HCT116 (cell line): ENCODE measurements around the gene RNF31.

Source experiments
- CEBPB ChIP-seq: IDR thresholded peaks from 2 replicates; pipeline ENCODE4 v1.6.1; 2012; ENCODE audit warnings: low read depth
- CTCF ChIP-seq, 3 experiments: fragments of 200-600 bp in 1 of 3; sonication (generic) in 1 of 3; IDR thresholded peaks in 2 of 3; conservative IDR thresholded peaks in 1 of 3; 2 replicates each; pipeline ENCODE4 v1.5.1; 2012 to 2017; ENCODE audit warnings: low read depth in 2 of 3, low read length in 2 of 3, antibody characterized with exemption in 1 of 3, borderline replicate concordance in 1 of 3, control low read depth in 1 of 3, mild to moderate bottlenecking in 1 of 3, mixed read lengths in 1 of 3, mixed run types in 1 of 3, moderate library complexity in 1 of 3; ENCODE audit not compliant: insufficient read depth in 1 of 3
- EGR1 ChIP-seq: IDR thresholded peaks from 2 replicates; pipeline ENCODE4 v1.6.1; 2012; ENCODE audit warnings: low read depth
- EZH2 ChIP-seq: fragments of 200-600 bp; sonication (generic); IDR thresholded peaks from 2 replicates; pipeline ENCODE4 v1.6.1; 2017; ENCODE audit warnings: antibody characterized with exemption, mixed run types
- EZH2phosphoT487 ChIP-seq: fragments of 200-600 bp; IDR thresholded peaks from 2 replicates; pipeline ENCODE4 v1.6.1; 2018; ENCODE audit warnings: antibody characterized with exemption, borderline replicate concordance
- JUND ChIP-seq: IDR thresholded peaks from 2 replicates; pipeline ENCODE4 v1.6.1; 2012
- POLR2A ChIP-seq: IDR thresholded peaks from 2 replicates; pipeline ENCODE4 v1.7.0; 2011; ENCODE audit warnings: borderline replicate concordance; ENCODE audit not compliant: insufficient read depth, insufficient read length; ENCODE audit errors: extremely low read depth
- POLR2AphosphoS5 ChIP-seq: IDR thresholded peaks from 2 replicates; pipeline ENCODE4 v1.6.1; 2011; ENCODE audit warnings: mild to moderate bottlenecking, low read depth, low read length, moderate library complexity
- REST ChIP-seq: IDR thresholded peaks from 2 replicates; pipeline ENCODE4 v1.6.1; 2012; ENCODE audit warnings: low read depth
- SP1 ChIP-seq: IDR thresholded peaks from 2 replicates; pipeline ENCODE4 v1.6.1; 2012; ENCODE audit warnings: low read depth
- TCF7L2 ChIP-seq: IDR thresholded peaks from 2 replicates; pipeline ENCODE4 v1.7.0; 2011; ENCODE audit warnings: borderline replicate concordance, inconsistent platforms; ENCODE audit not compliant: insufficient read depth, insufficient read length; ENCODE audit errors: extremely low read depth
- ZFX ChIP-seq: fragments of 450-650 bp; IDR thresholded peaks from 2 replicates; pipeline ENCODE4 v1.6.1; 2017

- TF ChIP-seq CEBPB (no peak), TCF7L2 (no peak), CTCF (IDR thresholded peaks at IDR 0.05 in 2 of 3, conservative IDR thresholded peaks at IDR 0.05 in 1 of 3; ENCODE audit: borderline replicate concordance in 1 of 3, insufficient read depth in 1 of 3, low read depth in 2 of 3, low read length in 2 of 3) (no peak), REST (no peak), SP1 (no peak), EGR1 (no peak), EZH2phosphoT487 (no peak), POLR2AphosphoS5 (peak; percentile 71; the same call in 1 of the 2 replicates), EZH2 (no peak), JUND (no peak), POLR2A (peak; percentile 48), ZFX (no peak)
Observed at GRCh38 chr14:24146453-24146977, 783 bp upstream of the RNF31 start, which contains the start of gene PSME2.
